HL-60 (cell line): ENCODE measurements around the gene C10orf143.

ENCODE experiments used
- GABPA ChIP-seq: IDR thresholded peaks from 2 replicates; pipeline ENCODE4 v1.6.1; 2012; ENCODE audit warnings: low read depth
- POLR2AphosphoS5 ChIP-seq: IDR thresholded peaks from 2 replicates; pipeline ENCODE4 v1.6.1; 2012; ENCODE audit warnings: low read depth
- TF ChIP-seq, protein P1 (sequence below): IDR thresholded peaks from one replicate; pipeline ENCODE4 v1.5.1; 2011; ENCODE audit warnings: low read length, control low read depth, inconsistent platforms; ENCODE audit not compliant: insufficient read depth
- TF ChIP-seq, protein P2 (sequence below): IDR thresholded peaks from 2 replicates; pipeline ENCODE4 v1.6.1; 2012; ENCODE audit warnings: low read depth; ENCODE audit not compliant: insufficient replicate concordance

DNA sequence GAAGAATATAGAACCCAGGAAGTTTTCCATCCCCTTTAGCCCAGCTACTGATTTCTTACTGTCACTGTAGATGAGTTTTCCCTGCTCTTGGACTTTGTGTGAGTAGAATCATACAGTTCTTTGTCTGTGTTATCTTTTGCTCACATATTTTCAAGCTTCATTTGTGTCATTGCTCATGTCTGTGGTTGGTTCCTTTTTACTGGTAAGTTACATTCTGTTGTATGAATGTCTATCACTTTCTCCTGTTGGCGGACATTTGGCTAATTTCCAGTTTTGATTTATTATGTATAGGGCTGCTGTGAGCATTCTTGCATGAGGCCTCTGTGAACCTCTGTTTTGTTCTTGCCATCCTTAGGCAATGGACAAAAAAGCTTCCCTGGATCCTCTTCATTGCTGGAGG lies 30.8 kb upstream of the C10orf143 start:
- TF ChIP-seq, protein P1, sequence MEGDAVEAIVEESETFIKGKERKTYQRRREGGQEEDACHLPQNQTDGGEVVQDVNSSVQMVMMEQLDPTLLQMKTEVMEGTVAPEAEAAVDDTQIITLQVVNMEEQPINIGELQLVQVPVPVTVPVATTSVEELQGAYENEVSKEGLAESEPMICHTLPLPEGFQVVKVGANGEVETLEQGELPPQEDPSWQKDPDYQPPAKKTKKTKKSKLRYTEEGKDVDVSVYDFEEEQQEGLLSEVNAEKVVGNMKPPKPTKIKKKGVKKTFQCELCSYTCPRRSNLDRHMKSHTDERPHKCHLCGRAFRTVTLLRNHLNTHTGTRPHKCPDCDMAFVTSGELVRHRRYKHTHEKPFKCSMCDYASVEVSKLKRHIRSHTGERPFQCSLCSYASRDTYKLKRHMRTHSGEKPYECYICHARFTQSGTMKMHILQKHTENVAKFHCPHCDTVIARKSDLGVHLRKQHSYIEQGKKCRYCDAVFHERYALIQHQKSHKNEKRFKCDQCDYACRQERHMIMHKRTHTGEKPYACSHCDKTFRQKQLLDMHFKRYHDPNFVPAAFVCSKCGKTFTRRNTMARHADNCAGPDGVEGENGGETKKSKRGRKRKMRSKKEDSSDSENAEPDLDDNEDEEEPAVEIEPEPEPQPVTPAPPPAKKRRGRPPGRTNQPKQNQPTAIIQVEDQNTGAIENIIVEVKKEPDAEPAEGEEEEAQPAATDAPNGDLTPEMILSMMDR: no peak
- TF ChIP-seq POLR2AphosphoS5: no peak
- TF ChIP-seq, protein P2, sequence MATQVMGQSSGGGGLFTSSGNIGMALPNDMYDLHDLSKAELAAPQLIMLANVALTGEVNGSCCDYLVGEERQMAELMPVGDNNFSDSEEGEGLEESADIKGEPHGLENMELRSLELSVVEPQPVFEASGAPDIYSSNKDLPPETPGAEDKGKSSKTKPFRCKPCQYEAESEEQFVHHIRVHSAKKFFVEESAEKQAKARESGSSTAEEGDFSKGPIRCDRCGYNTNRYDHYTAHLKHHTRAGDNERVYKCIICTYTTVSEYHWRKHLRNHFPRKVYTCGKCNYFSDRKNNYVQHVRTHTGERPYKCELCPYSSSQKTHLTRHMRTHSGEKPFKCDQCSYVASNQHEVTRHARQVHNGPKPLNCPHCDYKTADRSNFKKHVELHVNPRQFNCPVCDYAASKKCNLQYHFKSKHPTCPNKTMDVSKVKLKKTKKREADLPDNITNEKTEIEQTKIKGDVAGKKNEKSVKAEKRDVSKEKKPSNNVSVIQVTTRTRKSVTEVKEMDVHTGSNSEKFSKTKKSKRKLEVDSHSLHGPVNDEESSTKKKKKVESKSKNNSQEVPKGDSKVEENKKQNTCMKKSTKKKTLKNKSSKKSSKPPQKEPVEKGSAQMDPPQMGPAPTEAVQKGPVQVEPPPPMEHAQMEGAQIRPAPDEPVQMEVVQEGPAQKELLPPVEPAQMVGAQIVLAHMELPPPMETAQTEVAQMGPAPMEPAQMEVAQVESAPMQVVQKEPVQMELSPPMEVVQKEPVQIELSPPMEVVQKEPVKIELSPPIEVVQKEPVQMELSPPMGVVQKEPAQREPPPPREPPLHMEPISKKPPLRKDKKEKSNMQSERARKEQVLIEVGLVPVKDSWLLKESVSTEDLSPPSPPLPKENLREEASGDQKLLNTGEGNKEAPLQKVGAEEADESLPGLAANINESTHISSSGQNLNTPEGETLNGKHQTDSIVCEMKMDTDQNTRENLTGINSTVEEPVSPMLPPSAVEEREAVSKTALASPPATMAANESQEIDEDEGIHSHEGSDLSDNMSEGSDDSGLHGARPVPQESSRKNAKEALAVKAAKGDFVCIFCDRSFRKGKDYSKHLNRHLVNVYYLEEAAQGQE: no peak
- no peak for TF ChIP-seq GABPA
